Measurements from ENCODE around the gene RCL1.

Gene RCL1

GRCh38 chr9:4839470-4839912, 46.7 kb downstream of the RCL1 start:
- Histone ChIP-seq H3K9me3 (ENCODE audit: control insufficient read depth in 2 of 2, low read length in 2 of 2) (no peaks in the 10 kb centered on the region), H3K9ac (ENCODE audit: low read depth in 1 of 2, low read length in 2 of 2) (no peak overlapping the region), H3K4me3 (ENCODE audit: low read length in 2 of 2) (no peak overlapping the region), H3K27ac (ENCODE audit: low read depth in 2 of 2, low read length in 2 of 2) (no peak overlapping the region), H3K36me3 (ENCODE audit: control insufficient read depth in 2 of 2, insufficient read depth in 2 of 2, low read length in 2 of 2) (peaks cover 0 to 14% of the 10 kb centered on the region in 2 donors), H3K27me3 (ENCODE audit: control insufficient read depth in 2 of 2, insufficient read depth in 2 of 2, low read length in 2 of 2) (no peaks in the 10 kb centered on the region), H3K4me1 (ENCODE audit: control insufficient read depth in 2 of 2, insufficient read depth in 2 of 2, low read length in 2 of 2) (no peaks in the 10 kb centered on the region)

- Histone ChIP-seq H3K4me1 (ENCODE audit: control insufficient read depth in 2 of 2, insufficient read depth in 2 of 2, low read length in 2 of 2) (no peaks in the 10 kb centered on the region), H3K36me3 (ENCODE audit: control insufficient read depth in 2 of 2, insufficient read depth in 2 of 2, low read length in 2 of 2) (peaks cover 0 to 19% of the 10 kb centered on the region in 2 donors), H3K9ac (ENCODE audit: low read depth in 1 of 2, low read length in 2 of 2) (no peak overlapping the region), H3K27ac (ENCODE audit: low read depth in 2 of 2, low read length in 2 of 2) (no peak overlapping the region), H3K27me3 (ENCODE audit: control insufficient read depth in 2 of 2, insufficient read depth in 2 of 2, low read length in 2 of 2) (no peaks in the 10 kb centered on the region), H3K4me3 (ENCODE audit: low read length in 2 of 2) (no peak overlapping the region), H3K9me3 (ENCODE audit: control insufficient read depth in 2 of 2, low read length in 2 of 2) (no peaks in the 10 kb centered on the region)
Measured at GRCh38 chr9:4840018-4840417, 47.3 kb downstream of the RCL1 start.

- Histone ChIP-seq H3K36me3 (ENCODE audit: control insufficient read depth in 2 of 2, insufficient read depth in 2 of 2, low read length in 2 of 2) (peaks cover 6 to 28% of the 10 kb centered on the region in 2 donors), H3K4me1 (ENCODE audit: control insufficient read depth in 2 of 2, insufficient read depth in 2 of 2, low read length in 2 of 2) (no peaks in the 10 kb centered on the region), H3K4me3 (ENCODE audit: low read length in 2 of 2) (no peak overlapping the region), H3K9me3 (ENCODE audit: control insufficient read depth in 2 of 2, low read length in 2 of 2) (no peaks in the 10 kb centered on the region), H3K27ac (ENCODE audit: low read depth in 2 of 2, low read length in 2 of 2) (no peak overlapping the region), H3K27me3 (ENCODE audit: control insufficient read depth in 2 of 2, insufficient read depth in 2 of 2, low read length in 2 of 2) (no peaks in the 10 kb centered on the region), H3K9ac (ENCODE audit: low read depth in 1 of 2, low read length in 2 of 2) (no peak overlapping the region)
Measured at GRCh38 chr9:4842213-4842612, 49.5 kb downstream of the RCL1 start.

GRCh38 chr9:4842734-4843133, 50.0 kb downstream of the RCL1 start:
- no peak overlapping the region for H3K9ac ChIP-seq (ENCODE audit: low read depth in 1 of 2, low read length in 2 of 2)
- no peaks in the 10 kb centered on the region for H3K27me3 ChIP-seq (ENCODE audit: control insufficient read depth in 2 of 2, insufficient read depth in 2 of 2, low read length in 2 of 2)
- no peak overlapping the region for H3K4me3 ChIP-seq (ENCODE audit: low read length in 2 of 2)
- no peak overlapping the region for H3K27ac ChIP-seq (ENCODE audit: low read depth in 2 of 2, low read length in 2 of 2)
- H3K36me3 ChIP-seq (ENCODE audit: control insufficient read depth in 2 of 2, insufficient read depth in 2 of 2, low read length in 2 of 2), result peaks cover 6 to 33% of the 10 kb centered on the region in 2 donors
- H3K9me3 ChIP-seq (ENCODE audit: control insufficient read depth in 2 of 2, low read length in 2 of 2), result no peaks in the 10 kb centered on the region
- H3K4me1 ChIP-seq (ENCODE audit: control insufficient read depth in 2 of 2, insufficient read depth in 2 of 2, low read length in 2 of 2), result no peaks in the 10 kb centered on the region

- peaks cover 6 to 33% of the 10 kb centered on the region in 2 donors for H3K36me3 ChIP-seq (ENCODE audit: control insufficient read depth in 2 of 2, insufficient read depth in 2 of 2, low read length in 2 of 2)
- no peak overlapping the region for H3K9ac ChIP-seq (ENCODE audit: low read depth in 1 of 2, low read length in 2 of 2)
- H3K4me1 ChIP-seq (ENCODE audit: control insufficient read depth in 2 of 2, insufficient read depth in 2 of 2, low read length in 2 of 2), result peaks cover 0 to under 1% of the 10 kb centered on the region in 2 donors
- H3K9me3 ChIP-seq (ENCODE audit: control insufficient read depth in 2 of 2, low read length in 2 of 2), result no peaks in the 10 kb centered on the region
- H3K4me3 ChIP-seq (ENCODE audit: low read length in 2 of 2), result no peak overlapping the region
- no peaks in the 10 kb centered on the region for H3K27me3 ChIP-seq (ENCODE audit: control insufficient read depth in 2 of 2, insufficient read depth in 2 of 2, low read length in 2 of 2)
- H3K27ac ChIP-seq (ENCODE audit: low read depth in 2 of 2, low read length in 2 of 2), result no peak overlapping the region
Measured at GRCh38 chr9:4844056-4844838, 51.5 kb downstream of the RCL1 start.

GRCh38 chr9:4849369-4849768, 56.6 kb downstream of the RCL1 start:
- H3K36me3 ChIP-seq (ENCODE audit: control insufficient read depth in 2 of 2, insufficient read depth in 2 of 2, low read length in 2 of 2), result peaks cover 9 to 42% of the 10 kb centered on the region in 2 donors

GRCh38 chr9:4850603-4851310, 58.0 kb downstream of the RCL1 start:
- no peak overlapping the region for H3K9ac ChIP-seq (ENCODE audit: low read depth in 1 of 2, low read length in 2 of 2)
- H3K36me3 ChIP-seq (ENCODE audit: control insufficient read depth in 2 of 2, insufficient read depth in 2 of 2, low read length in 2 of 2), result peaks cover 3 to 32% of the 10 kb centered on the region in 2 donors
- H3K4me3 ChIP-seq (ENCODE audit: low read length in 2 of 2), result no peak overlapping the region
- peaks cover 0 to 3% of the 10 kb centered on the region in 2 donors for H3K4me1 ChIP-seq (ENCODE audit: control insufficient read depth in 2 of 2, insufficient read depth in 2 of 2, low read length in 2 of 2)
- no peaks in the 10 kb centered on the region for H3K27me3 ChIP-seq (ENCODE audit: control insufficient read depth in 2 of 2, insufficient read depth in 2 of 2, low read length in 2 of 2)
- H3K9me3 ChIP-seq (ENCODE audit: control insufficient read depth in 2 of 2, low read length in 2 of 2), result no peaks in the 10 kb centered on the region
- no peak overlapping the region for H3K27ac ChIP-seq (ENCODE audit: low read depth in 2 of 2, low read length in 2 of 2)

More at GRCh38 chr9:4849369-4849768, 56.6 kb downstream of the RCL1 start:
- H3K9me3 ChIP-seq (ENCODE audit: control insufficient read depth in 2 of 2, low read length in 2 of 2), result no peaks in the 10 kb centered on the region
- peaks cover 0 to 3% of the 10 kb centered on the region in 2 donors for H3K4me1 ChIP-seq (ENCODE audit: control insufficient read depth in 2 of 2, insufficient read depth in 2 of 2, low read length in 2 of 2)
- H3K27ac ChIP-seq (ENCODE audit: low read depth in 2 of 2, low read length in 2 of 2), result no peak overlapping the region
- no peak overlapping the region for H3K4me3 ChIP-seq (ENCODE audit: low read length in 2 of 2)
- no peaks in the 10 kb centered on the region for H3K27me3 ChIP-seq (ENCODE audit: control insufficient read depth in 2 of 2, insufficient read depth in 2 of 2, low read length in 2 of 2)
- H3K9ac ChIP-seq (ENCODE audit: low read depth in 1 of 2, low read length in 2 of 2), result no peak overlapping the region

- Histone ChIP-seq H3K4me1 (ENCODE audit: control insufficient read depth in 2 of 2, insufficient read depth in 2 of 2, low read length in 2 of 2) (peaks cover 0 to 3% of the 10 kb centered on the region in 2 donors), H3K9ac (ENCODE audit: low read depth in 1 of 2, low read length in 2 of 2) (no peak overlapping the region), H3K36me3 (ENCODE audit: control insufficient read depth in 2 of 2, insufficient read depth in 2 of 2, low read length in 2 of 2) (peaks cover 3 to 28% of the 10 kb centered on the region in 2 donors), H3K27me3 (ENCODE audit: control insufficient read depth in 2 of 2, insufficient read depth in 2 of 2, low read length in 2 of 2) (no peaks in the 10 kb centered on the region), H3K27ac (ENCODE audit: low read depth in 2 of 2, low read length in 2 of 2) (no peak overlapping the region), H3K4me3 (ENCODE audit: low read length in 2 of 2) (no peak overlapping the region), H3K9me3 (ENCODE audit: control insufficient read depth in 2 of 2, low read length in 2 of 2) (no peaks in the 10 kb centered on the region)
Measured at GRCh38 chr9:4852419-4852818, 59.7 kb downstream of the RCL1 start.

GRCh38 chr9:4854265-4854590, 61.5 kb downstream of the RCL1 start:
- Histone ChIP-seq H3K4me1 (ENCODE audit: control insufficient read depth in 2 of 2, insufficient read depth in 2 of 2, low read length in 2 of 2) (peaks cover 0 to 3% of the 10 kb centered on the region in 2 donors), H3K36me3 (ENCODE audit: control insufficient read depth in 2 of 2, insufficient read depth in 2 of 2, low read length in 2 of 2) (peaks cover 8 to 34% of the 10 kb centered on the region in 2 donors), H3K9me3 (ENCODE audit: control insufficient read depth in 2 of 2, low read length in 2 of 2) (no peaks in the 10 kb centered on the region), H3K9ac (ENCODE audit: low read depth in 1 of 2, low read length in 2 of 2) (no peak overlapping the region), H3K4me3 (ENCODE audit: low read length in 2 of 2) (no peak overlapping the region), H3K27ac (ENCODE audit: low read depth in 2 of 2, low read length in 2 of 2) (no peak overlapping the region), H3K27me3 (ENCODE audit: control insufficient read depth in 2 of 2, insufficient read depth in 2 of 2, low read length in 2 of 2) (no peaks in the 10 kb centered on the region)

- Histone ChIP-seq H3K4me1 (ENCODE audit: control insufficient read depth in 2 of 2, insufficient read depth in 2 of 2, low read length in 2 of 2) (no peaks in the 10 kb centered on the region), H3K9ac (ENCODE audit: low read depth in 1 of 2, low read length in 2 of 2) (no peak overlapping the region), H3K9me3 (ENCODE audit: control insufficient read depth in 2 of 2, low read length in 2 of 2) (no peaks in the 10 kb centered on the region), H3K27ac (ENCODE audit: low read depth in 2 of 2, low read length in 2 of 2) (no peak overlapping the region), H3K4me3 (ENCODE audit: low read length in 2 of 2) (no peak overlapping the region), H3K27me3 (ENCODE audit: control insufficient read depth in 2 of 2, insufficient read depth in 2 of 2, low read length in 2 of 2) (no peaks in the 10 kb centered on the region), H3K36me3 (ENCODE audit: control insufficient read depth in 2 of 2, insufficient read depth in 2 of 2, low read length in 2 of 2) (peaks cover 8 to 33% of the 10 kb centered on the region in 2 donors)
Measured at GRCh38 chr9:4855841-4856240, 63.1 kb downstream of the RCL1 start.
